Measurements from ENCODE around the gene CYP19A1.

DNA sequence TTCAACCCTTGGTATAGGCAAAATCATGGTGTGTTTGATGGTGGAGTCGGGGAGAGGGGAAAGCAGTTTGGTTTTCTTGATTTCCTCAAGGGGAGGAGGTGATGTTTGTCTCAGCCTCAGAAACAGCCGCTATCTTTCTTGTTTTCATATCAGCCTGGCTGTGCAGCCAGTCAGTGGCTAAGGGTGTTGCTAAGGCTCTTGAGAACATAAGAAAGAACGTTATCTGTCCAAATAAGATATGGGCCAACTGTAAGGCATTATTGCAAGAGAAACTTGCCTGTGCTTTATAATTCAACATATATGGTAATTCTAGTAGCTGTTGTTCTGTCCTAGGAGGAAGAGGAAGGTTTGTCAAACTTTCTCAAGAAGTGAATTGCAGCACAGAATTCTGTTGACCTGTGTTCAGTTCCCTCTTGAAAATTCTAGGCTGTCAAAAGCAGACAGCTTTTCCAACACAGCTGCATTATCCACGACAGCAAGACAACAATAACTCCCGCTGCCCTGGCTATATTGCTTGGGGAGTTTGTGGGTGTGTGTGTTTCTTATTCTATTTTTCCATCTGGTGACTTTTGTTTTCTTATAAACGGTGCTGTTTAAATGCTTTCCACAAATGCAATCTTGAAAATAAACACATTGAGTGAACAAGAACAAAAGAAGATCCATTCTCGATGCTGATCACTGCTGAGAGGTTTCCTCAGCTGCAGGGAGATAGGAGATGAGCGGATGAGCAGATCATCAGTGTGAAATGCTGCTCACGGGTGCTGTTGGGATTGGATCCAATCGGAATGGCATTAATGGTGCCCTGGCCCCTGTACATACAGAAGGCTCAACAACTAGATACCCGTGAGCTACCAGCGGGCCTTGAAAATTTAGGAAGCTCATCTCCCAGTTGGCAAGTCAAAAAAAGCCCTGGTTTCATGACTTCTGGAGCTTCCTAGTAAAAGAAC is 152.9 kb downstream of the CYP19A1 start:
- TF ChIP-seq GATA2 (IDR thresholded peaks at IDR 0.05; ENCODE audit: low read depth, low read length) (no peak), GATA3 (IDR thresholded peaks at IDR 0.05; ENCODE audit: low read depth, low read length) (no peak)
